RWPE1 (cell line): Measurements from ENCODE around the gene NEK9.

Experiments
- CTCF ChIA-PET: fragments of 350-600 bp; sonication (Branson Sonifier 250); formaldehyde crosslinking; extraction: SDS; loops from one replicate; lab custom pipeline; 2021; lab: Yijun Ruan, JAX
- POLR2A ChIA-PET: fragments of 400-600 bp; formaldehyde crosslinking; extraction: SDS; loops from one replicate; lab custom pipeline; 2020; ENCODE audit warnings: antibody characterized with exemption; ENCODE audit not compliant: low non-redundant PET; lab: Yijun Ruan, JAX
- DNase-seq: peaks from one replicate; pipeline ENCODE4 v3.0.0; 2012; ENCODE audit warnings: low spot score
- H3K27ac ChIP-seq: fragments of 450-650 bp; 2 replicates; pipeline ENCODE4 v1.5.1; 2017
- TF ChIP-seq, protein P1 (sequence below): fragments of 450-650 bp; conservative IDR thresholded peaks from 2 replicates; pipeline ENCODE4 v1.5.1; 2017; ENCODE audit warnings: low read depth, mild to moderate bottlenecking

NEK9 gene

GRCh38 chr14:75162631-75163030 lies 35.8 kb upstream of the NEK9 start:
- DNase-seq = no peak
- TF ChIP-seq, protein P1, sequence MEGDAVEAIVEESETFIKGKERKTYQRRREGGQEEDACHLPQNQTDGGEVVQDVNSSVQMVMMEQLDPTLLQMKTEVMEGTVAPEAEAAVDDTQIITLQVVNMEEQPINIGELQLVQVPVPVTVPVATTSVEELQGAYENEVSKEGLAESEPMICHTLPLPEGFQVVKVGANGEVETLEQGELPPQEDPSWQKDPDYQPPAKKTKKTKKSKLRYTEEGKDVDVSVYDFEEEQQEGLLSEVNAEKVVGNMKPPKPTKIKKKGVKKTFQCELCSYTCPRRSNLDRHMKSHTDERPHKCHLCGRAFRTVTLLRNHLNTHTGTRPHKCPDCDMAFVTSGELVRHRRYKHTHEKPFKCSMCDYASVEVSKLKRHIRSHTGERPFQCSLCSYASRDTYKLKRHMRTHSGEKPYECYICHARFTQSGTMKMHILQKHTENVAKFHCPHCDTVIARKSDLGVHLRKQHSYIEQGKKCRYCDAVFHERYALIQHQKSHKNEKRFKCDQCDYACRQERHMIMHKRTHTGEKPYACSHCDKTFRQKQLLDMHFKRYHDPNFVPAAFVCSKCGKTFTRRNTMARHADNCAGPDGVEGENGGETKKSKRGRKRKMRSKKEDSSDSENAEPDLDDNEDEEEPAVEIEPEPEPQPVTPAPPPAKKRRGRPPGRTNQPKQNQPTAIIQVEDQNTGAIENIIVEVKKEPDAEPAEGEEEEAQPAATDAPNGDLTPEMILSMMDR = no peak
- H3K27ac ChIP-seq = peak overlapping the region; percentile 29
- ChIA-PET POLR2A (no interaction called here), CTCF (interaction anchor here (0.6 kb wide), 1 partner anchor 121 kb away, joined by 3 read pairs; no protein-coding TSS in a partner anchor)

- DNase-seq = no peak
- POLR2A ChIA-PET = no interaction called here
- CTCF ChIA-PET = no interaction called here
- H3K27ac ChIP-seq = 0 out of 2 replicates have a peak overlapping the region, but pooled peaks have one; percentile 6
- TF ChIP-seq, protein P1 = no peak
These were observed 32.2 kb upstream of the NEK9 start for GRCh38 chr14:75158843-75159614.

GRCh38 chr14:75156901-75157300 lies 30.1 kb upstream of the NEK9 start:
- no peak for DNase-seq
- CTCF ChIA-PET = interaction anchor here (0.6 kb wide), 1 partner anchor 147 kb away, joined by 3 read pairs; no protein-coding TSS in a partner anchor
- POLR2A ChIA-PET = no interaction called here
- TF ChIP-seq, protein P1 = no peak
- H3K27ac ChIP-seq = no peak overlapping the region

- TF ChIP-seq, protein P1 = no peak
- ChIA-PET CTCF (interaction anchor here (0.5 kb wide), 1 partner anchor 9 kb away, joined by 4 read pairs; no protein-coding TSS in a partner anchor), POLR2A (no interaction called here)
- H3K27ac ChIP-seq = no peak overlapping the region
- no peak for DNase-seq
These were observed 29.3 kb upstream of the NEK9 start for GRCh38 chr14:75156111-75156510.

DNA sequence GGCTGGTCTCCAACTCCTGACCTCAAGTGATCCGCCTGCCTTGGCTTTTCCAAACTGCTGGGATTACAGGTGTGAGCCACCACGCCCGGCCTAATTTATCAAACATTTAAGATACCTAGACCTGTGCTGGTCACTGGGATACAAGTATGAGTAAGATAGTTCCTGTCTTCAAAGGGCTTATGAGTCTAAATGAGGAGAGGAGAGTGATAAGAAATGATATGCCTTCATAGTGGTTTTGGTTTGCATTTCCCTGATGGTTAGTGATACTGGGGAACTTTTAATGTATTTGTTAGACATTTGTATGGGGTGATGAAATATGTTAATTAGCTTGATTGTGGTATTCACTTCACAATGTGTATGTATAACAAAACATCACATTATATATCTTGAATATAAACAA lies 28.3 kb upstream of the NEK9 start:
- no peak for DNase-seq
- ChIA-PET CTCF (no interaction called here), POLR2A (no interaction called here)
- no peak overlapping the region; the same call in 1 of the 2 replicates for H3K27ac ChIP-seq
- TF ChIP-seq, protein P1 = no peak

DNA sequence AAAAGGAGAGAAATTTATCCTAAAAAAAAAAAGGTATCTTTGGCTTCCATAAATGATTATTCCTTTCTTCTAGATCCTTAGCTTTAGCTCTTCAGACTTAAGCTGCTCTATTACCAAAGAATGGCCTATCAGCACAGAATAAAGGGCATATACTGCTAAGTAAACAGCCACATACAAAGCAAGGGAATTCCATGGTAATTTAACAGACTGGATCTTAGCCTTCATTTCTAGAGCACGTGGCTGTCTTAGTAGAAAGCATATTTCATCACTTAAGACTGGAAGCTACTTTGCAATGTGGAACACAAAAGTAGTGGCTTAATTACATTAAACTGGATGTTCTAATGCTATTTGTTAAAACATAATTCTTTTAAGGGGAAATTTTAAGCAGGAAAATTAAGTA lies 26.4 kb upstream of the NEK9 start:
- CTCF ChIA-PET = interaction anchor here (0.5 to 0.9 kb wide), 5 partner anchors 12 to 335 kb away, joined by 3 to 5 read pairs (median 3); no protein-coding TSS in a partner anchor
- no peak overlapping the region for H3K27ac ChIP-seq
- DNase-seq = no peak
- TF ChIP-seq, protein P1 = no peak
- POLR2A ChIA-PET = no interaction called here
